Measurements from ENCODE around the gene PRSS1. TPM values are rescaled to one million over a fixed set of nuclear protein-coding genes. Genes with fewer than 3 reads are reported as not detected.
"Not testable (repeated sequence)": the region's sequence is repeated elsewhere in the genome, so short reads cannot be mapped to it uniquely, and the experiment has no call there.

The PRSS1 gene
- total RNA-seq, 1 experiment from 2014 or later: not detected

- DNase-seq (ENCODE audit: low spot score): no peak
These were observed 3.0 kb upstream of the PRSS1 start for GRCh38 chr7:142746264-142746663.

- DNase-seq (ENCODE audit: low spot score): not testable (repeated sequence)
These were observed 862 bp upstream of the PRSS1 start for GRCh38 chr7:142748410-142748809.

- no peak for DNase-seq (ENCODE audit: low spot score)
These were observed 1.2 kb downstream of the PRSS1 start for GRCh38 chr7:142750321-142750938.

GRCh38 chr7:142751526-142752175 is 2.4 kb downstream of the PRSS1 start:
- DNase-seq (ENCODE audit: low spot score): not testable (repeated sequence)

GRCh38 chr7:142752376-142753225 is 3.3 kb downstream of the PRSS1 start:
- no peak for DNase-seq (ENCODE audit: low spot score)

- DNase-seq (ENCODE audit: low spot score): no peak
These were observed 4.1 kb downstream of the PRSS1 start for GRCh38 chr7:142753366-142753765.

- DNase-seq (ENCODE audit: low spot score): not testable (repeated sequence)
These were observed 4.7 kb downstream of the PRSS1 start for GRCh38 chr7:142753925-142754491.

GRCh38 chr7:142754681-142755575 is 5.7 kb downstream of the PRSS1 start:
- no peak for DNase-seq (ENCODE audit: low spot score)

GRCh38 chr7:142758312-142758711 is 9.0 kb downstream of the PRSS1 start:
- DNase-seq (ENCODE audit: low spot score): not testable (repeated sequence)

GRCh38 chr7:142759433-142759832 is 10.2 kb downstream of the PRSS1 start:
- no peak for DNase-seq (ENCODE audit: low spot score)

GRCh38 chr7:142760071-142760642 is 10.9 kb downstream of the PRSS1 start:
- no peak for DNase-seq (ENCODE audit: low spot score)

- DNase-seq (ENCODE audit: low spot score): not testable (repeated sequence)
These were observed 12.3 kb downstream of the PRSS1 start for GRCh38 chr7:142761606-142762005.

- DNase-seq (ENCODE audit: low spot score): no peak
These were observed 12.8 kb downstream of the PRSS1 start for GRCh38 chr7:142762104-142762503.

GRCh38 chr7:142767451-142767850 is 18.2 kb downstream of the PRSS1 start:
- DNase-seq (ENCODE audit: low spot score): no peak

- no peak for DNase-seq (ENCODE audit: low spot score)
These were observed 18.6 kb downstream of the PRSS1 start for GRCh38 chr7:142767861-142768260.

- not testable (repeated sequence) for DNase-seq (ENCODE audit: low spot score)
These were observed 19.6 kb downstream of the PRSS1 start for GRCh38 chr7:142768885-142769284.

- no peak for DNase-seq (ENCODE audit: low spot score)
These were observed 21.5 kb downstream of the PRSS1 start, which contains the start of gene PRSS2 for GRCh38 chr7:142770661-142771352. Gene PRSS2, plus strand, starts transcription at chr7:142770970. Its CDS starts 13 bp downstream, at chr7:142770983.

- no peak for DNase-seq (ENCODE audit: low spot score)
These were observed 22.1 kb downstream of the PRSS1 start for GRCh38 chr7:142771353-142771723.

- DNase-seq (ENCODE audit: low spot score): no peak
These were observed 22.8 kb downstream of the PRSS1 start for GRCh38 chr7:142772051-142772450.

GRCh38 chr7:142772673-142773072 is 23.4 kb downstream of the PRSS1 start:
- no peak for DNase-seq (ENCODE audit: low spot score)
